ENCODE data around the gene NAPSA. TPM values are rescaled to one million over a fixed set of nuclear protein-coding genes. Genes with fewer than 3 reads are reported as not detected.
A peak's percentile ranks its signal among the peaks of the same experiment; 100 is the strongest.

The NAPSA gene
- total RNA-seq, 2 donors from 2014 or later, result 1.8 to 2.3 TPM

GRCh38 chr19:50325310-50326100 is 39.9 kb downstream of the NAPSA start:
- intact Hi-C loops (cut with DNase I), result no loop called here
- no peaks in the 10 kb centered on the region for H3K9me3 ChIP-seq
- no peak overlapping the region for H3K27ac ChIP-seq
- peak; percentile 31 for ATAC-seq
- H3K4me1 ChIP-seq, result peaks cover 43% of the 10 kb centered on the region
- no peaks in the 10 kb centered on the region for H3K36me3 ChIP-seq (replicated peaks in 1 of 2; ENCODE audit: insufficient read depth in 1 of 2, low read depth in 2 of 2)
- 2 to 9% methylated on average over 11 to 46 of the region's 48 CpGs for WGBS, 2 donors
- DNase-seq, result peak; percentile 80 to 85 (median 82)
- H3K27me3 ChIP-seq, result no peaks in the 10 kb centered on the region
- TF ChIP-seq, protein P1, sequence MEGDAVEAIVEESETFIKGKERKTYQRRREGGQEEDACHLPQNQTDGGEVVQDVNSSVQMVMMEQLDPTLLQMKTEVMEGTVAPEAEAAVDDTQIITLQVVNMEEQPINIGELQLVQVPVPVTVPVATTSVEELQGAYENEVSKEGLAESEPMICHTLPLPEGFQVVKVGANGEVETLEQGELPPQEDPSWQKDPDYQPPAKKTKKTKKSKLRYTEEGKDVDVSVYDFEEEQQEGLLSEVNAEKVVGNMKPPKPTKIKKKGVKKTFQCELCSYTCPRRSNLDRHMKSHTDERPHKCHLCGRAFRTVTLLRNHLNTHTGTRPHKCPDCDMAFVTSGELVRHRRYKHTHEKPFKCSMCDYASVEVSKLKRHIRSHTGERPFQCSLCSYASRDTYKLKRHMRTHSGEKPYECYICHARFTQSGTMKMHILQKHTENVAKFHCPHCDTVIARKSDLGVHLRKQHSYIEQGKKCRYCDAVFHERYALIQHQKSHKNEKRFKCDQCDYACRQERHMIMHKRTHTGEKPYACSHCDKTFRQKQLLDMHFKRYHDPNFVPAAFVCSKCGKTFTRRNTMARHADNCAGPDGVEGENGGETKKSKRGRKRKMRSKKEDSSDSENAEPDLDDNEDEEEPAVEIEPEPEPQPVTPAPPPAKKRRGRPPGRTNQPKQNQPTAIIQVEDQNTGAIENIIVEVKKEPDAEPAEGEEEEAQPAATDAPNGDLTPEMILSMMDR (IDR thresholded peaks at IDR 0.05), result no peak
- no peak for TF ChIP-seq POLR2A (IDR thresholded peaks at IDR 0.05)
- no peak overlapping the region for H3K4me3 ChIP-seq

- H3K27me3 ChIP-seq, result no peaks in the 10 kb centered on the region
- no peak for ATAC-seq
- 74 to 82% methylated on average over 11 of the region's 11 CpGs for WGBS, 2 donors
Observed at GRCh38 chr19:50324331-50324730, 41.1 kb downstream of the NAPSA start.

GRCh38 chr19:50323782-50324133 is 41.7 kb downstream of the NAPSA start:
- H3K4me3 ChIP-seq, result no peak overlapping the region
- no peaks in the 10 kb centered on the region for H3K9me3 ChIP-seq
- H3K4me1 ChIP-seq, result peaks cover 32% of the 10 kb centered on the region
- H3K27ac ChIP-seq, result no peak overlapping the region
- WGBS, 2 donors, result 90 to 95% methylated on average over 11 to 12 of the region's 12 CpGs
- ATAC-seq, result no peak
- no peaks in the 10 kb centered on the region for H3K36me3 ChIP-seq (replicated peaks in 1 of 2; ENCODE audit: insufficient read depth in 1 of 2, low read depth in 2 of 2)
- intact Hi-C loops (cut with DNase I), result no loop called here
- no peak for DNase-seq
- no peak for TF ChIP-seq POLR2A (IDR thresholded peaks at IDR 0.05)
- TF ChIP-seq, protein P1 (IDR thresholded peaks at IDR 0.05), result no peak
- no peaks in the 10 kb centered on the region for H3K27me3 ChIP-seq

More at GRCh38 chr19:50324331-50324730, 41.1 kb downstream of the NAPSA start:
- Histone ChIP-seq H3K4me3 (no peak overlapping the region), H3K9me3 (no peaks in the 10 kb centered on the region), H3K36me3 (replicated peaks in 1 of 2; ENCODE audit: insufficient read depth in 1 of 2, low read depth in 2 of 2) (no peaks in the 10 kb centered on the region), H3K4me1 (peaks cover 32% of the 10 kb centered on the region), H3K27ac (no peak overlapping the region)
- no peak for DNase-seq
- intact Hi-C loops (cut with DNase I), result no loop called here
- TF ChIP-seq, protein P1 (IDR thresholded peaks at IDR 0.05), result no peak
- no peak for TF ChIP-seq POLR2A (IDR thresholded peaks at IDR 0.05)

- ATAC-seq, result no peak
- H3K27ac ChIP-seq, result no peak overlapping the region
Observed at GRCh38 chr19:50322931-50323781, 42.3 kb downstream of the NAPSA start.

More at GRCh38 chr19:50322931-50323781, 42.3 kb downstream of the NAPSA start:
- H3K4me3 ChIP-seq, result no peak overlapping the region
- TF ChIP-seq, protein P1 (IDR thresholded peaks at IDR 0.05), result no peak
- no peak for TF ChIP-seq POLR2A (IDR thresholded peaks at IDR 0.05)
- H3K9me3 ChIP-seq, result no peaks in the 10 kb centered on the region
- WGBS, 2 donors, result 91 to 92% methylated on average over 43 to 45 of the region's 55 CpGs
- peaks cover 28% of the 10 kb centered on the region for H3K4me1 ChIP-seq
- no peaks in the 10 kb centered on the region for H3K27me3 ChIP-seq
- intact Hi-C loops (cut with DNase I), result no loop called here
- DNase-seq, result no peak
- no peaks in the 10 kb centered on the region for H3K36me3 ChIP-seq (replicated peaks in 1 of 2; ENCODE audit: insufficient read depth in 1 of 2, low read depth in 2 of 2)
